Measurements from ENCODE around the gene GNAO1.
A peak's percentile ranks its signal among the peaks of the same experiment; 100 is the strongest.
"Not testable (repeated sequence)": the region's sequence is repeated elsewhere in the genome, so short reads cannot be mapped to it uniquely, and the experiment has no call there.

GNAO1 gene

GRCh38 chr16:56370875-56371659 is 179.8 kb downstream of the GNAO1 start:
- DNase-seq = no peak

GRCh38 chr16:56371660-56371937 is 180.3 kb downstream of the GNAO1 start:
- no peak for DNase-seq

GRCh38 chr16:56372013-56372634 is 180.8 kb downstream of the GNAO1 start:
- DNase-seq = no peak

- DNase-seq = no peak
Observed at GRCh38 chr16:56373003-56373402, 181.7 kb downstream of the GNAO1 start.

- not testable (repeated sequence) for DNase-seq
Observed at GRCh38 chr16:56375792-56376191, 184.5 kb downstream of the GNAO1 start.

- not testable (repeated sequence) for DNase-seq
Observed at GRCh38 chr16:56379044-56379443, 187.8 kb downstream of the GNAO1 start.

GRCh38 chr16:56380778-56381485 is 189.6 kb downstream of the GNAO1 start:
- not testable (repeated sequence) for DNase-seq

- DNase-seq = no peak
Observed at GRCh38 chr16:56382459-56382858, 191.2 kb downstream of the GNAO1 start.

- no peak for DNase-seq
Observed at GRCh38 chr16:56382901-56383355, 191.6 kb downstream of the GNAO1 start.

- no peak for DNase-seq
Observed at GRCh38 chr16:56384074-56384721, 192.9 kb downstream of the GNAO1 start.

- no peak for DNase-seq
Observed at GRCh38 chr16:56387396-56387795, 196.1 kb downstream of the GNAO1 start.

GRCh38 chr16:56388209-56388608 is 196.9 kb downstream of the GNAO1 start:
- no peak for DNase-seq

GRCh38 chr16:56389554-56389953 is 198.3 kb downstream of the GNAO1 start:
- DNase-seq = no peak

- not testable (repeated sequence) for DNase-seq
Observed at GRCh38 chr16:56396724-56397123, 205.4 kb downstream of the GNAO1 start.

GRCh38 chr16:56399047-56399446 is 207.8 kb downstream of the GNAO1 start:
- no peak for DNase-seq

GRCh38 chr16:56399486-56399885 is 208.2 kb downstream of the GNAO1 start:
- no peak for DNase-seq

- DNase-seq = no peak
Observed at GRCh38 chr16:56400458-56400857, 209.2 kb downstream of the GNAO1 start.

GRCh38 chr16:56401482-56401881 is 210.2 kb downstream of the GNAO1 start:
- peak; percentile 68 for DNase-seq

- DNase-seq = no peak
Observed at GRCh38 chr16:56405977-56406672, 214.8 kb downstream of the GNAO1 start.
